ENCODE data around the gene PCSK4. TPM values are rescaled to one million over a fixed set of nuclear protein-coding genes. Genes with fewer than 3 reads are reported as not detected.
A peak's percentile ranks its signal among the peaks of the same experiment; 100 is the strongest.

PCSK4 gene
- total and polyA plus RNA-seq, 9 of the 15 experiments (the other 6 are each of a cell fraction or from before 2014, with no cell fraction given), result 0.01 to 9.1 (median 2.1) TPM; not detected in 1

DNA sequence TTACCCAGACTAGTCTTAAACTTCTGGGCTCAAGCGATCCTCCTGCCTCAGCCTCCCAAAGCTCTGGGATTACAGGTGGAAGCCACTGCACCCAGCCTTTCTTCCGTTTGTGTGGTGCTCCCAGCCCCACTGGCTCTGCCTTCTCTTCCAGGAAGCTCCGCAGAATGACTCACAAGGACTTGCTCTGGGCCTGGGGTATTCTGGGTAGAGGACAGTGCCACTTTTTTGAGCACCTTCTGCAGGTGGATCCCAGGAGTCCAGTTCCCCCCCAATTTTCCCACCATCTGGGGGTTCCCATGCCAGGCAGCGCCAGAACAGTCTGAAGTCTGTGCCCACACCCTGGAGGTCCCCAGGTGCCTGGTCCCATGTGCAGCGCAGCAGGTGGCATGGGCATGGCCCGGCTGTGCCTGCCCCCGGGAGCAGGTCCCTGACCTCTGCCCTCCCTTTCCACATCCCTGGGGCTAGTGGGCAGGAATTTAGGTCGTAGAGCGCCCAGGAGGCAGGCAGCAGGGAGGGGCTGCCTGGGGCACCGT is 2.4 kb upstream of the PCSK4 start (continued):
- TF ChIP-seq KDM5B (IDR thresholded peaks at IDR 0.05; ENCODE audit: insufficient replicate concordance, low read depth, low read length) (peak; percentile 38), ZNF445 (CRISPR knock-in tag; IDR thresholded peaks at IDR 0.05; ENCODE audit: low read depth) (no peak), ARID1B (IDR thresholded peaks at IDR 0.05) (peak; percentile 8; the same call in 1 of the 2 replicates), POLR2G (IDR thresholded peaks at IDR 0.05; ENCODE audit: low read depth, low read length) (0 out of 2 replicates have a peak, but pooled peaks have one; percentile 25), MAZ (CRISPR knock-in tag; conservative IDR thresholded peaks at IDR 0.05 in 1 of 2, IDR thresholded peaks at IDR 0.05 in 1 of 2) (peak in 1 of 2 experiments; percentile 35; a peak in 1 of 4 replicates), FOXM1 (IDR thresholded peaks at IDR 0.05; ENCODE audit: low read depth) (no peak), FOXM1 (CRISPR knock-in tag; IDR thresholded peaks at IDR 0.05; ENCODE audit: low read depth) (no peak), NEUROD1 (IDR thresholded peaks at IDR 0.05; ENCODE audit: borderline replicate concordance, low read depth, low read length, partially characterized antibody) (peak; percentile 26), MTA1 (IDR thresholded peaks at IDR 0.05; ENCODE audit: borderline replicate concordance) (no peak), TAF1 (IDR thresholded peaks at IDR 0.05; ENCODE audit: control insufficient read depth, extremely low read depth, insufficient read depth, low read length, severe bottlenecking) (peak; percentile 58), FOSL1 (tag; conservative IDR thresholded peaks at IDR 0.05) (peak; percentile 75)
- TF ChIP-seq, protein P1, sequence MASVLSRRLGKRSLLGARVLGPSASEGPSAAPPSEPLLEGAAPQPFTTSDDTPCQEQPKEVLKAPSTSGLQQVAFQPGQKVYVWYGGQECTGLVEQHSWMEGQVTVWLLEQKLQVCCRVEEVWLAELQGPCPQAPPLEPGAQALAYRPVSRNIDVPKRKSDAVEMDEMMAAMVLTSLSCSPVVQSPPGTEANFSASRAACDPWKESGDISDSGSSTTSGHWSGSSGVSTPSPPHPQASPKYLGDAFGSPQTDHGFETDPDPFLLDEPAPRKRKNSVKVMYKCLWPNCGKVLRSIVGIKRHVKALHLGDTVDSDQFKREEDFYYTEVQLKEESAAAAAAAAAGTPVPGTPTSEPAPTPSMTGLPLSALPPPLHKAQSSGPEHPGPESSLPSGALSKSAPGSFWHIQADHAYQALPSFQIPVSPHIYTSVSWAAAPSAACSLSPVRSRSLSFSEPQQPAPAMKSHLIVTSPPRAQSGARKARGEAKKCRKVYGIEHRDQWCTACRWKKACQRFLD (CRISPR knock-in tag; IDR thresholded peaks at IDR 0.05), result peak; percentile 52; the same call in 1 of the 2 replicates
- TF ChIP-seq, protein P2, sequence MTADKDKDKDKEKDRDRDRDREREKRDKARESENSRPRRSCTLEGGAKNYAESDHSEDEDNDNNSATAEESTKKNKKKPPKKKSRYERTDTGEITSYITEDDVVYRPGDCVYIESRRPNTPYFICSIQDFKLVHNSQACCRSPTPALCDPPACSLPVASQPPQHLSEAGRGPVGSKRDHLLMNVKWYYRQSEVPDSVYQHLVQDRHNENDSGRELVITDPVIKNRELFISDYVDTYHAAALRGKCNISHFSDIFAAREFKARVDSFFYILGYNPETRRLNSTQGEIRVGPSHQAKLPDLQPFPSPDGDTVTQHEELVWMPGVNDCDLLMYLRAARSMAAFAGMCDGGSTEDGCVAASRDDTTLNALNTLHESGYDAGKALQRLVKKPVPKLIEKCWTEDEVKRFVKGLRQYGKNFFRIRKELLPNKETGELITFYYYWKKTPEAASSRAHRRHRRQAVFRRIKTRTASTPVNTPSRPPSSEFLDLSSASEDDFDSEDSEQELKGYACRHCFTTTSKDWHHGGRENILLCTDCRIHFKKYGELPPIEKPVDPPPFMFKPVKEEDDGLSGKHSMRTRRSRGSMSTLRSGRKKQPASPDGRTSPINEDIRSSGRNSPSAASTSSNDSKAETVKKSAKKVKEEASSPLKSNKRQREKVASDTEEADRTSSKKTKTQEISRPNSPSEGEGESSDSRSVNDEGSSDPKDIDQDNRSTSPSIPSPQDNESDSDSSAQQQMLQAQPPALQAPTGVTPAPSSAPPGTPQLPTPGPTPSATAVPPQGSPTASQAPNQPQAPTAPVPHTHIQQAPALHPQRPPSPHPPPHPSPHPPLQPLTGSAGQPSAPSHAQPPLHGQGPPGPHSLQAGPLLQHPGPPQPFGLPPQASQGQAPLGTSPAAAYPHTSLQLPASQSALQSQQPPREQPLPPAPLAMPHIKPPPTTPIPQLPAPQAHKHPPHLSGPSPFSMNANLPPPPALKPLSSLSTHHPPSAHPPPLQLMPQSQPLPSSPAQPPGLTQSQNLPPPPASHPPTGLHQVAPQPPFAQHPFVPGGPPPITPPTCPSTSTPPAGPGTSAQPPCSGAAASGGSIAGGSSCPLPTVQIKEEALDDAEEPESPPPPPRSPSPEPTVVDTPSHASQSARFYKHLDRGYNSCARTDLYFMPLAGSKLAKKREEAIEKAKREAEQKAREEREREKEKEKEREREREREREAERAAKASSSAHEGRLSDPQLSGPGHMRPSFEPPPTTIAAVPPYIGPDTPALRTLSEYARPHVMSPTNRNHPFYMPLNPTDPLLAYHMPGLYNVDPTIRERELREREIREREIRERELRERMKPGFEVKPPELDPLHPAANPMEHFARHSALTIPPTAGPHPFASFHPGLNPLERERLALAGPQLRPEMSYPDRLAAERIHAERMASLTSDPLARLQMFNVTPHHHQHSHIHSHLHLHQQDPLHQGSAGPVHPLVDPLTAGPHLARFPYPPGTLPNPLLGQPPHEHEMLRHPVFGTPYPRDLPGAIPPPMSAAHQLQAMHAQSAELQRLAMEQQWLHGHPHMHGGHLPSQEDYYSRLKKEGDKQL (CRISPR knock-in tag; IDR thresholded peaks at IDR 0.05; ENCODE audit: borderline replicate concordance), result peak; percentile 46; the same call in 1 of the 2 replicates
- TF ChIP-seq, protein P3, sequence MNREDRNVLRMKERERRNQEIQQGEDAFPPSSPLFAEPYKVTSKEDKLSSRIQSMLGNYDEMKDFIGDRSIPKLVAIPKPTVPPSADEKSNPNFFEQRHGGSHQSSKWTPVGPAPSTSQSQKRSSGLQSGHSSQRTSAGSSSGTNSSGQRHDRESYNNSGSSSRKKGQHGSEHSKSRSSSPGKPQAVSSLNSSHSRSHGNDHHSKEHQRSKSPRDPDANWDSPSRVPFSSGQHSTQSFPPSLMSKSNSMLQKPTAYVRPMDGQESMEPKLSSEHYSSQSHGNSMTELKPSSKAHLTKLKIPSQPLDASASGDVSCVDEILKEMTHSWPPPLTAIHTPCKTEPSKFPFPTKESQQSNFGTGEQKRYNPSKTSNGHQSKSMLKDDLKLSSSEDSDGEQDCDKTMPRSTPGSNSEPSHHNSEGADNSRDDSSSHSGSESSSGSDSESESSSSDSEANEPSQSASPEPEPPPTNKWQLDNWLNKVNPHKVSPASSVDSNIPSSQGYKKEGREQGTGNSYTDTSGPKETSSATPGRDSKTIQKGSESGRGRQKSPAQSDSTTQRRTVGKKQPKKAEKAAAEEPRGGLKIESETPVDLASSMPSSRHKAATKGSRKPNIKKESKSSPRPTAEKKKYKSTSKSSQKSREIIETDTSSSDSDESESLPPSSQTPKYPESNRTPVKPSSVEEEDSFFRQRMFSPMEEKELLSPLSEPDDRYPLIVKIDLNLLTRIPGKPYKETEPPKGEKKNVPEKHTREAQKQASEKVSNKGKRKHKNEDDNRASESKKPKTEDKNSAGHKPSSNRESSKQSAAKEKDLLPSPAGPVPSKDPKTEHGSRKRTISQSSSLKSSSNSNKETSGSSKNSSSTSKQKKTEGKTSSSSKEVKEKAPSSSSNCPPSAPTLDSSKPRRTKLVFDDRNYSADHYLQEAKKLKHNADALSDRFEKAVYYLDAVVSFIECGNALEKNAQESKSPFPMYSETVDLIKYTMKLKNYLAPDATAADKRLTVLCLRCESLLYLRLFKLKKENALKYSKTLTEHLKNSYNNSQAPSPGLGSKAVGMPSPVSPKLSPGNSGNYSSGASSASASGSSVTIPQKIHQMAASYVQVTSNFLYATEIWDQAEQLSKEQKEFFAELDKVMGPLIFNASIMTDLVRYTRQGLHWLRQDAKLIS (CRISPR knock-in tag; IDR thresholded peaks at IDR 0.05), result no peak
